Measurements from ENCODE around the gene KIAA1755.
A peak's percentile ranks its signal among the peaks of the same experiment; 100 is the strongest.

KIAA1755 gene

DNA sequence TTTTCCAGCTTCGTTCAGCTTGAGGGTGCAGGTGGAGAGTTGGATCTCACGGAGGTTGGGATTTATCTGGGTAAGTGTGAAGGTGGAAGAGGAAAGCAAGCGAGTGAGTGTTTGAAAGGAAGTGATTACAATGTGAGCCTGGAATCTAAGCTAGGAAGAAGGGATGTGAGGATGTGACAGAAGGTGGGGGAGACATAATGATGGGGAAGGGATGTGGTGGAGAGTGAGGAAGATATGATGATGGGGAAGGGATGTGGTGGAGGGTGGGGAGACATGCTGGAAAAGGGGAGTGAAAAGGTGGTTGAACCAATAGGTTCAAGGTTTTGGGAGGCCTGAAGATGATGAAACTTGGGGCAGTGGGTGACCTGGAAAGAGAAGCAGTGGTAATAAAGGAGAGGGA, 23.2 kb downstream of the KIAA1755 start:
- no peak for DNase-seq (ENCODE audit: low read depth)

DNA sequence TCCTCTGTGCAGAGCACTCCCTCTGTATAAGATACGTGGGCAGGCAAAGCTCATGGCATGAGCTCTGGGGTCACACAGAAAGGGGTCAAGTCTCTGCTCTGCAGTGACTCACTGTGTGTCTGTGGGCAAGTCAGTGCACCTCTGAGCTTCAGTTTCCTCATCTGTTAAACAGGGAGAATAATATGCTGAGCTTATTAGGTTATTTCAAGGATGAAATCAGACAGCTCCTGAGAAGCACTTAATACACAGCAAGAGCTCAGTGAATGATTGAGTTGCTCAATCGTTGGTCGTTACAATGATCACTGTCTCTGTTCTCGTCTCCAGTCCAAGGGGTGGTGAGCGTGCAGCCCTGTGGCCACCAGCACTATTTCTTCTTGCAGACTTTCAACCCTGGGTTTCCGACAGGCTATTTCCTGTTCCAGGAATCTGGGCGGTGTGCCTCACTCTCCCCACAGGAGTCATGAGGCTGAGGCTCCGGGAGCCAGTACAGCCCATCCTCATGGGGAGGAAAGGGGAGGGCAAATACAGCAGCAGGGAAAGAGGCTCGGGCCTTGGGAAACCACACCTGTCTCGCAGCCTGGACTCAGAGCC, 28.9 kb downstream of the KIAA1755 start:
- DNase-seq (ENCODE audit: low read depth): no peak

DNA sequence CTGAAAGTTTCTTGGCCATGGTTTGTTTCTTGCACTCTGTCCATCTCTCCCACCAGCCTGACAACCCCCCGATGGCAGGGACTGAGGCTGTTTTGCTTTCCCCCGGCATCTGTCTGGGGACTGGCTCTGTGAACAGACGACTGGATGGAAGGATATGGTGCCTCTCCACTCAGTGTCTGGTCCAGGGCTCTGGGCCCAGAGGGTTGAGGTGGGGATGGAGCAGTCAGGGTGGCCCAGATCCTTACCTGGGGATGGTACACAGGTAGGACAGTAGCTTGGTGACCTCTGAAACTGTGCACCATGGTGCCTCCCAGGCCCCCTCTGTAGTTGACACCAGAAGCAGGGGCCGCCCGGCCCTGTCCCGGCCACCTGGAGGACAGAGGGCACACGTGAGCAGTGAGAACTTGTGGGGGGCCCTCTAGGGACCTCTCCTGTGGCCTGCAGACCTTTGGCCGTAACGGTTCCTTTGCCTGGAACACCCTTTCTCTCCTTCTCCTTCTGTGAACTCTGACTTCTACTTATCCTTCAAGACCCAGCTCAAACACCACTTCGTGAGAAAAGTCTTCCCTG, 29.5 kb downstream of the KIAA1755 start:
- DNase-seq (ENCODE audit: low read depth): no peak

DNA sequence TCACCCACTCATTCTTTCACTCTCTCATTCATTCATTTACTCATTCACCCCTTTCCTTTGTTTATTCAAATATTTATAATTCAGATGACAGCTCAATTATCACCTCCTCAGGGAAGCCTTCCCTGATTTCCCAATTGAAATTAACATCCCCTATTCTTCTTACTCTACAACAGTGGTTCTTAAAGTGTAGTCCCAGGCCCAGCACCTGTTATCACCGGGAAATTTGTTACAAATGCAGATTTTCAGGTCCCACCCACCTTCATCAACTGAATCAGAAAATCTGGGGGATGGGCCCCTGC, 30.3 kb downstream of the KIAA1755 start:
- no peak for DNase-seq (ENCODE audit: low read depth)

DNA sequence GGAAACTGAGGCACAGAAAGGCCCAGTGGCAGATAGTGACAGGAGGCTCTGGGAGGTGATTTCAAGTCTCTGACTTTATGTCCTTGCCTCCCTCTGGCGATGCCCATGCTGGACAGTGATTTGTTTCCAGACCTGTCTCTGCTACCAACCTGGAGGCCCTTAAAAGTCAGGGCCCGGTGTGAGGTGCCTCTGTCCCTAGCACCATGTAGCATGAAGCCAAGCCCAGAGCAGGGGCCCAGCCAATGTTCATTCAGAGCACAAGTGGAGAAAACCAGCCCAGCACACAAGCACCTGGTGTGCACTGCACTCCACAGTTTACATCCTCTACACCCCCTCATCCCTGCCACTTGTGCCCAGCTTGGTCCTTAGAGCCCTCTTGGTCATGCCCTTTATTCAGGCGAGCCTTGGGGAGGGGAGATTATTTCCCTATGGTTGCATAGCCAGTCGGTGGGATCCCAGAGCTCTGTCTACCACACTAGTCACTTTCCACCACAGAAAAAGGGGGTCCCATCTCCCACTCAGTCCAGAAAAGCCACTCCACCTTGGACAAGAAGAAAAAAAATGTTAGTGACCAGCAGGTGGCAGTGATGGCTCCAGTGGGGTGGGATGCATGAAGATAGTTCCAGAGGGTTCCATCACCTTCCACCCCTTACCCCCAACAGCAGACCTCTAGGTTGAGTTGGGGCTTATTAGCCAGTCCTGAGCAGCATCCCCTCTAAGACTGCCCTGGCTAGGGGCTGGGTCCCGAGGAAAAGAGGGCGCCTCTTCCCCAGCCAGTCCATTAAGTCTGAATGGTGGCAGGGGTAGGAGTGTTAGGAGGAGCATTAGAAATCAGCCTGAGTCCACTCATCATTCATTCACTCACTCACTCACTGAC, 30.9 kb downstream of the KIAA1755 start:
- DNase-seq (ENCODE audit: low read depth): no peak

DNA sequence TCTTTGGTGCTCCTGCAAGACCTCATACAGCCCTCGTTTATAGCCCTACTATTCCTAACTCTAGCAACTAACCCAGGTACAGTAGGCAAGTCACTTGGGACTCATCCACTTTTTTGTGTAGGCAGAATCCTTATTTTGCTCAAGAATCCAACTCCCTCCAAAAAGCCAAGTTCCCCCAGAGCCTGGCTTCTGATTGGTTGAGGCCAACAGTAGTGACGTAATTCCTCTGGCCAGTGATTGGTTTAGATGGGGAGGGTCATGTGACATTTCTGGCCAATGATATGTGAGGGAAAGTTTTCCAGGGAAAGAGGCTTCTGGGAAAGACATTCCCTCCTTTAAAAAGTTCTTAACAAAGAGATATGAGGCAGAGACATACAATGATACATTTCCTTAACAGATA, 32.1 kb downstream of the KIAA1755 start:
- no peak for DNase-seq (ENCODE audit: low read depth)

DNA sequence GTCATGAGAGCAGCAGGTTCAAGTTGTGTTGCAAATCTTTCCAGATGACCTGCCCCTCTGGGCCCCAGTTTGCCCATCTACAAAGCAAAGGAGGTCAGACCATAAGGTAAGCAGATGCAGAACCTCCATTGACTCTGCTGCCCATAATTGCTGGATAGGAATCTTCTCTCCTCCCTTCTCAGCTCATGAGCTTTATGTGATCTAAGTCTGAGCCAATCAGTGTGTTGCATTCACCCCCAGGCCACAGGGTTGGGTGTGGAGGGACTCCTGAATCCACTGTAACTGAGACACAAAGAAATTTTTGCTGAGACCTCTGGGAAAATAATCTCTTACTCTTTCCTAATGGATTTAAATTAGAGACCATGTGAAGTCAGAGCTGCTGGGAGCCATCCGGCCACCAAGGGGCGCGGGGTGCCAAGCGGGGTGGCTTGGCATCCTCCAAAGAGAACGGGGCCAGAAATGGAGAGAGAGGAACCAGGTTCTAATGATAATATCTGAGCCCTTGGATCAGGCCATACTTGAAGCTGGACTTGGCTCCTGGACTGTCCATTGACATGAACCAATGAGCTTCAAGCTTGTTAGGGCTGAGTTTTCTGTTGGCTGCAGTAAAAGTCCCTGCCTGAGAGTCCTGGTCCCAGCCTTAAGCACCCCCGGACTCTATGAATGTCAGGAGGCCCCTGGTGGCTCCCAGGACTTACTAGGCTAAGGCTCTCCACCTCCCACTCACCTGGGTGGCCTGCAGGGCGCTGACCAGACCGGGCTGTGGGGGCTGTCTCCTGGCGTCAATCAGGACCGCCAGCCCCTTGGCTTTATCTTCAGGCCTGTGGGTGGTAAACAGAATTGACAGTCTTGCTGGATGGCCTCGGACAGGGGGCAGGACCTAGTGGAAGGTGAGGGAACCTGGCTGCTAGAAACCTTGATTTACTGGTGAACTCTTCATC, 32.8 kb downstream of the KIAA1755 start:
- no peak for DNase-seq (ENCODE audit: low read depth)

DNA sequence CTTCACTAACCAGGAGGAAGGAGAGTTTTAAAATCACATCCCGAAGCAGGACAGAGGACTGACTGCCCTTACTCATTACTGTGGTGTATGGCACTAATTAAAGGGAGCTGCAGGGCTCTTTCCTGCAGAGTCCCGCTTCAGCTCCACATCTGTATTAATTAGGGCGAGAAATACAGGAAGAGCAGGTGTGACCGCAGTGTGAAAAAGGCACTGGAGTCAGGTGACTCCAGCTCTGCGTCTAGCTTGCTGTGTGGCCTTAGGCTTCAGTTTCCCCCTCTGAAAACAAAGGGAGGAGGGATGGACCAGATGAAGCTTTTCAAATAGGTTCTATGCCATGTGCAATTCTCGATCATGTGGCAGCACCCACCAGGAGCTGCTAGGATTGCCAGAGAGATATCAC, 34.0 kb downstream of the KIAA1755 start:
- no peak for DNase-seq (ENCODE audit: low read depth)

DNA sequence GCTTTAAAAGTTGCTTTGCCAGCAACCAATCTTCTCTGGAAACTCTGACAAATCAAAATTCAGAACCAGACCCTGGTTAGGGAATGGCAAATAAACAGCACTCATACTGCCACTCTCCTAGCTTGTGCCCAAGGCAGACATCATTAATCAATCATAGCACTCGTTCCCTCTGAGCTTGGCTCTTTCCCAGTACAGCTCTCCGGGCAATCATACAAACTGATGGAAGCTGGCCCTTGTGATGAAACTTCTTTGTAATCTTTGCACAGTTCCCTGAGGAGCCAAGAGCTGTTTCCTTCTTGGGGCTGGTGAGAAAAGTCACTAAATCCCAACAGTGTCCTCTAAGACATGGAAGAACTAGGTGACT, 34.7 kb downstream of the KIAA1755 start:
- no peak for DNase-seq (ENCODE audit: low read depth)

DNA sequence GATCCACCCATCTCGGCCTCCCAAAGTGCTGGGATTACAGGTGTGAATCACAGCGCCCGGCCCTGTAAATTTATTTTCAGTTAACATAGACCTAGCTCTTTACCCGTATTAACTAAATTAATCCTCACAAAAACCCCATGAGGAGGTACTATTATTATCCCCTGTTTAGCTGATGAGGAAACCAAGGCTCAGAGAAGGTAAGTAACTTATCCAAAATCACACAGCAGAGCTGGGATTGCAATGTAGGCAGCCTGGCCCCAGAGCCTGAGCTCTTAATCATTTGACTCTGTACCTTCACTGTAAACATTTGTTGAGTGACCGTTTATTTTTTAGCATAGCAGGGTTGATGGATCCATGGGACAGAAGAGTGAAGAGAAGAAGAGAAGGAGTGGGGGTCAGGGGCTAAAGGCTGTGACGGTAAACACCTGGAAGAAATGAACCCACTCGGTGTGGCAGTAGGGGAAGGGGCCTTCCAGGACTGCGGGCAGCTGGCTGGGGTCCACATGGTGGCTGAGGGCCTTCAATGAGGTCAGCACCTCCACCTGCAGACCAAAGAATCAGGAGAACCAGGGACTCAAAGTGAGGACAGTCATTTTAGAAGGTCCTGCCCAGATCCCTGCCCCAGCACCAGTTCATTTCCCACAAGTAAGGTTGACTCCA, 35.2 kb downstream of the KIAA1755 start:
- DNase-seq (ENCODE audit: low read depth): no peak

DNA sequence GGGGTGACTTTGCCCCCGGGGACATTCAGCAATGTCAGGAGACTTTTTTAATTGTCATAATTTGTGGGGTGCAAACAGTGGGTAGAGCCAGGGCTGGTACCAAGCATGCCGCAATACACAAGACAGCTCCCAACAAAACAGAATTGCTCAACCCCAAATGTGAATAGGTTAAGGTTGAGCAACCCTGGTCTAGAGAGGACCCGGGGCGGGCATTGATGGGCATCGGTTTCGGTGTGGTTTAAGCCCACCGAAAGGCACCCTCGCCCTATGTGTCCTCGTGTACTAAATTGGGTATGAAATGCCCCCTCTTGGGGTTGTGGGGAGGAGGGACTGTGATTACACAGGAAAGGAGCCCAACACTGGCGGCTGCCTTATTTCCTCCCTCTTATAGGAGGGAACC, 36.0 kb downstream of the KIAA1755 start:
- no peak for DNase-seq (ENCODE audit: low read depth)

DNA sequence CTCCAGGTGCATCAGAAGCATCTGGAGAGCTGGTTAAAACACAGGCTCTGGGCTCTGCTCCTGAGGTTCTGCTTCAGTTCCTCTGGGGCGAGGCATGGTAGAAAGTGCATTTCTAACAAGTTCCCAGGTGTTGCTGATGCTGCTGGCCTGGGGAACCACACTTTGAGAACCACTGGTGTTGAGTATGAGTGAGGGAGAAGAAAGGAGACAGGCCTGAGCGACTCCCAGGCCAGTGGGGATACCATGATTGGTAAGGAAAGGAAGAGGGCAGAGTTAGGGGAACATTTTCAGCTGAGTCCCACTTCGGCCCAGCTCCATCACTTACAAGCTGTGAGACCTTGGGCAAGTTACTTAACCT, 36.8 kb downstream of the KIAA1755 start:
- no peak for DNase-seq (ENCODE audit: low read depth)

DNA sequence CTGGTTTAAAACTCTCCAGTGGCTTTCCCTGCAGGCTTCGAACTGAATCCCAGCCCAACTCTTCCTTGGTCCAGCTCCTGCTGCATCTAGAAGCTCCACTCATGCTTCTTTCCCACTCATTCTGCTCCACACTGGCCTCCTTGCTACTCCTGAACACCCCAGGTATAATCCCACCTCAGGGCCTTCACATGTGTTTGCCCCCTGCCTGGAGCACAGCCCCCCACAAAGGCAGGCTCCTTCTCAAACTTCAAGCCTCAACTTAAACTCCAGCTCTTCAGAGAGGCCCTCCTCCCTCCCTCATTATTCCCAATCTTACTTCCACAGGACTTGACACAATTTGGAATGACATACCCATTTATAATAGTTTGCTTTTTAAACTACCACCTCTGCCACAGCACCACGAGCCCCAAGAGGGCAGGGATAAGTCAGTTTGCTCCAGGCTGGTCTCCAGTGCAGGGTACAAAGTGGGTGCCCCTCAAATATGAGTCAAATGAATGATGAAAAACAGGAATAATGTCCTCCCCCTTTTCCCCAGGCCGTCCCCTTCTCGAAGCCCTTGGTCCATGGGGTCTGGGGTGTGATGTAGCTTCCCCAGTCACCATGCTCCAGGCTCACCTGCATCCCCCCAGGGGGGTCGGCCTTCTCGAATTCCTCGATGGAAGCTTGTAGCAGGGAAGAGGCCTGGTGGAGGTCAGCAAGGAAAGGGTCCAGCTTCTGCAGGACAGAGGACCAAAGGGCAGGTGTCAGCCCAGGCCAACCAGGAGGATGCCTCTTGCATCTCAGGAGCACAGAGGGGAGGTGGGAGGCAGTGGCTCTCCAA, 37.4 kb downstream of the KIAA1755 start:
- no peak for DNase-seq (ENCODE audit: low read depth)

DNA sequence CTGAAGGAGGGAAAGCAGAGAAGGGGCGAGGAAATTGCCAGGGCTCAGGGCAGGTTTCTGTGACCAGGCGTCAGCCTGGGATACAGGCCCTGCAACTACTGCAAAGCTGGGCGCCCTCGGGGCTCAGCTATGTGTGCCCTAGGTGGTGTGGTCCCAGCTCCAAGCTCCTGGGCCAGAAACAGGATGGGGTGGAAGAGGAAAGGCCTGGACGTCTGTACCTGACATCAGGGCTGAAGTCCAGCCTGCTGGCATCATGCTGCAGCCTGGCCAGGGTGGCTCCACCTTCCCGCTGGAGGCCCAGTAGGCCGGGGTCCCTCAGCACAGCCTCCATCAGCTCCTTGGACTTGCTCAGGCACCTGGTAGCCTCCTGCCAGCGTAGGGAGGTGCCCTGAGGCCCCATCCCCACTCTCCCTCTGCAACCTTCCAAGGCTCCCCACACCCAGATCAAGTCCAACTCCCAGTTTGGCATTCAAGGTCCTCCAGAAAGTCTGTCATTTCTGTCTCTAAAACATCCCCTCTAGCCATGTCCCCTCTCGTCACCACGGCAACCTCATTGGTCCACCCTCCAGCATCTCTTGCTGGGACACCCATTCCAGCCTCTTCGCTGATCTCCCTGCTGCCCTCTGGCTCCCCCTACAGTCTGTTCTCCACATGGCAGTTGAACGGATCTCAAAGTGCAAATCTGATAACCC, 38.2 kb downstream of the KIAA1755 start:
- DNase-seq (ENCODE audit: low read depth): peak; percentile 23

DNA sequence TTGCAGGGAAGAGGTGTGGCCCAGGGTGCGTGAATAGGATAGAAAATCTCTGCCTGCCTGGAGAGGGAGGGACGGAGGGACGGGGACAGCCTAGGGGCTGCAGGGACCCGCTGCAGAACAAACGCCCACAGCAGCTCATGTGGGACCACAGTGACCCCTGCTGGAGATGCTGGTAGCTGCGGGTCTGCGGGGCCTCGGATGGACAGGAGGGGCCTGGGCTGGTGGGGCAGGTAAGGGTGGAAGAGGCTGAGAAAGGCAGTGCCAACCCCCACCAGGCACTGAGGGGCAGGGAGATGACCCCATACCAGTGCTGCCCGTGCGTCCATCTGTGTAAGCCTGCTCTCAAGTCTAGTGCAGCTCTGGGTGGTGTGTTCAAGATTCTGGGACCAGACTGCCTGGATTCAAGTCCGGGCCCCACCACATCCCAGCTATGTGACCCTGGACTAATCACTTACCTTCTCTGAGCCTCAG, 39.4 kb downstream of the KIAA1755 start:
- peak; percentile 32 for DNase-seq (ENCODE audit: low read depth)

DNA sequence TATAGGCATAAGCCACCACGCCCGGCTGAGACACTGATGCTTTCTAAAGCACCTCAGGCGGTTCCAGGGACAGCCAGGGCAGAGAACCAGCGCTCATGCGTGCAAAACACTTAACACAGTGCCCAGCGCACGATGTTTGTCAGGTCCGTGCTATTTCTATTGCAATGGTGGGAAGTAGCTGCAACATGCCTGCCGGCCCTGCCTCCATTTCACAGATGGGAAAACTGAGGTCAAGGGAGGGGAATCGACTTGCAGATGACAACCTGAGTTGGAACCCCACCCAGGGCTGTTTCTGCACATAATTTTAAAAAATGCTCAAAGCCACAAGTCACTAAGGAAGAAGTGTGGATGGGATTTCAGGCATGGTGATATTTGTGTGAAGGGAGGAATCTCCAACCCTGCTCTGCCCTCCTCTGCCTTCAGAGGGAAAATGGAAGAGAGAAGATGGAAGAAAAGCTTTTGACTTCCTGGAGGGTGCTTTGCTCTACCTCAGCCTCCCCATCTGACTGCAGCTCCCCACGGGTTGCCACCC, 39.9 kb downstream of the KIAA1755 start:
- DNase-seq (ENCODE audit: low read depth): no peak

DNA sequence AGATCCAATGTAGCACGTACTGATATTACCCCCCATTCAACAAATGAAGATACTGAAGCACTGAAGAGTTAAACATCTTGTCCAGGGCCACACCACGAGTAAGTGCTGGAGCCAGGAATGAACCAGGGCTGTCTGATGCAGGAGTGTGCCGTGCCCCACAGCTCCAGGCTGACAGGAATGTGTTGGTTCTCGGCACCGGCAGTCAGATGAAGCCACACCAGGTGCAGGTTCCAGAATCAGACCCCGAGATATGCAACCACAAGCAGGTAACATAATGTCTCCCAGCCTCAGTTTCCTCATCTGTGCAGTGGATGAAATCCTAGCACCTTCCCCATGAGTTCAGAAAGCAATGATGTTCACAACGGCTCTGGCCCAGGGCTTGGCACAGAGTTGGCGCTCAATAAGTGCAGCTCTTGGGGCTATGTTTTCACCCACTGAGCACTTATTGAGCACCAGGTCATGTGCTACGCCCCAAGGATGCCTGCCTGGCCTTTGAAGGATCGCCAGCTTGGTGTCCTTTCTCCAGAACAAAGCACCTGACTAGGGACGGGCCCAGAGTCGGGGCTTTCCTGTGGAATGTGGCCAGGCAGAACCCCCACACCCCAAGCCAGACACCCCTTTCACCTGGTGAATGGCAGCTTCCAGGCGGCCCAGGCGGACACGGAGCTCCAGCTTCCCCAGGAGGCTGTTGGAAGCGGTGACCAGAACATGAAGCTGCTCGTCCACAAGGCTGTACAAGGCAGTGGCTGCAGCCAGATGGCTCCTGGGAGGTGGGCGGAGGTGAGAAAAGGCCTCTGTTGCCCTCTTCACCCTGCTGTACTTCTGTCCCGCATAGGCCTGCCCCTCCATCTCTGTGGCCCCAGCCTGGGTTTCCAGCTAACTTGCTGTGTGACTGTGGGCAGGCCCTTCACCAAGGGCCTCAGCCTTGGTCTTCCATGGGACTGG, 41.3 kb downstream of the KIAA1755 start:
- DNase-seq (ENCODE audit: low read depth): no peak

DNA sequence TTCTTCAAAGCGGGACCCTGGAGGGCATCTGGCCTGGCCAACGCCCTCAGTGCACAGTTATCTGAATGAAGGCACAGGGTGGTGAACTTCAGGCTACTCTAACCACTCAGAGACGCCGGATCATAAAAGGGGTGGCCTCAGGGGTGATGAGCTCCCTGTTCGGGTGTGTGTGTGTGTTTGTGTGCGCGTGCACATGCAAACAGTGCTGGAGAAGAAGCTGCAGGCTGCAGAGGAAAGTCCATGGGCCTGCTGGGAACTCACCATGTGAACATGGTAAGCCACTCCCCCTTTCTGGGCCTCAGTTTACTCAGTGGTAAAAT, 42.0 kb downstream of the KIAA1755 start:
- no peak for DNase-seq (ENCODE audit: low read depth)
